HG03565 (cell line): ENCODE measurements around the gene POLK.
"Not testable (repeated sequence)": the region's sequence is repeated elsewhere in the genome, so short reads cannot be mapped to it uniquely, and the experiment has no call there.

Source experiments
- ATAC-seq: cut with Tn5 transposase; IDR thresholded peaks from one replicate; pipeline ENCODE4 v1.9.1; 2021; ENCODE audit warnings: mild to moderate bottlenecking, moderate library complexity; ENCODE audit not compliant: unreplicated experiment

Gene POLK

GRCh38 chr5:75546830-75547229, 35.1 kb downstream of the POLK start:
- no peak for ATAC-seq

GRCh38 chr5:75547812-75548211, 36.1 kb downstream of the POLK start:
- no peak for ATAC-seq

- ATAC-seq, result no peak
These were observed 38.9 kb downstream of the POLK start for GRCh38 chr5:75550597-75550996.

- no peak for ATAC-seq
These were observed 39.8 kb downstream of the POLK start for GRCh38 chr5:75551471-75551870.

- no peak for ATAC-seq
These were observed 41.1 kb downstream of the POLK start for GRCh38 chr5:75552764-75553163.

GRCh38 chr5:75553358-75553757, 41.7 kb downstream of the POLK start:
- no peak for ATAC-seq

GRCh38 chr5:75558221-75558620, 46.5 kb downstream of the POLK start:
- ATAC-seq, result no peak

GRCh38 chr5:75558981-75559632, 47.4 kb downstream of the POLK start:
- ATAC-seq, result no peak

GRCh38 chr5:75560655-75561054, 49.0 kb downstream of the POLK start:
- not testable (repeated sequence) for ATAC-seq

GRCh38 chr5:75565991-75566709, 54.5 kb downstream of the POLK start:
- not testable (repeated sequence) for ATAC-seq

GRCh38 chr5:75566710-75567309, 55.1 kb downstream of the POLK start:
- ATAC-seq, result peak; percentile 88

- ATAC-seq, result no peak
These were observed 56.0 kb downstream of the POLK start for GRCh38 chr5:75567710-75568109.

GRCh38 chr5:75568202-75568601, 56.5 kb downstream of the POLK start:
- ATAC-seq, result no peak

- ATAC-seq, result no peak
These were observed 59.9 kb downstream of the POLK start for GRCh38 chr5:75571547-75571946.

- ATAC-seq, result peak; percentile 12
These were observed 63.1 kb downstream of the POLK start for GRCh38 chr5:75574791-75575190.

GRCh38 chr5:75578280-75578679, 66.6 kb downstream of the POLK start:
- ATAC-seq, result not testable (repeated sequence)

GRCh38 chr5:75584641-75585040, 73.0 kb downstream of the POLK start:
- no peak for ATAC-seq

GRCh38 chr5:75588666-75589065, 77.0 kb downstream of the POLK start:
- ATAC-seq, result no peak

GRCh38 chr5:75600535-75600934, 88.8 kb downstream of the POLK start:
- ATAC-seq, result no peak

- ATAC-seq, result no peak
These were observed 89.9 kb downstream of the POLK start for GRCh38 chr5:75601567-75601966.

- ATAC-seq, result no peak
These were observed 90.3 kb downstream of the POLK start for GRCh38 chr5:75601996-75602395.

- ATAC-seq, result no peak
These were observed 91.7 kb downstream of the POLK start for GRCh38 chr5:75603371-75603770.
